HG02678 (cell line): Measurements from ENCODE around the gene L3MBTL4.

Experiments
- ATAC-seq: cut with Tn5 transposase; IDR thresholded peaks from one replicate; pipeline ENCODE4 v1.9.1; 2021; ENCODE audit warnings: mild to moderate bottlenecking, moderate library complexity; ENCODE audit not compliant: unreplicated experiment

The L3MBTL4 gene

GRCh38 chr18:6009756-6010155 is 405.0 kb downstream of the L3MBTL4 start:
- ATAC-seq = no peak

DNA sequence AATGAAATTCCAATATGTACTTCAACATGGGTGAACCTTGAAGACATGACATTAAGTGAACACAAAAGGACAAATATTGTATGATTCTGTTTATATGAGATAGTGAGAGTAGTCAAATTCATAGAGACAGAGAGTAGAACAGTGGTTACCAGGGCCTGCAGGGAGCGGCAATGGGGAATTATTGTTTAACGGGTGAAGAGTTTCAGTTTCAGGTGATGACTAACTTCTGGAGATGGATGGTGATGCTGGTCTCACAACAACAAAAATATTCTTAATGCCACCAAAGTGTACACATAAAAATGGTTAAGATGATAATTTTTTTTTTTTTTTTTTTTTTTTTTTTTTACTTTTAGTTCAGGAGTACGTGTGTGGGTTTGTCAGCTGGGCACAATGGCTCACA is 410.0 kb downstream of the L3MBTL4 start:
- peak; percentile 99 for ATAC-seq

- ATAC-seq = peak; percentile 70
Measured at GRCh38 chr18:6004119-6004518, 410.6 kb downstream of the L3MBTL4 start.

DNA sequence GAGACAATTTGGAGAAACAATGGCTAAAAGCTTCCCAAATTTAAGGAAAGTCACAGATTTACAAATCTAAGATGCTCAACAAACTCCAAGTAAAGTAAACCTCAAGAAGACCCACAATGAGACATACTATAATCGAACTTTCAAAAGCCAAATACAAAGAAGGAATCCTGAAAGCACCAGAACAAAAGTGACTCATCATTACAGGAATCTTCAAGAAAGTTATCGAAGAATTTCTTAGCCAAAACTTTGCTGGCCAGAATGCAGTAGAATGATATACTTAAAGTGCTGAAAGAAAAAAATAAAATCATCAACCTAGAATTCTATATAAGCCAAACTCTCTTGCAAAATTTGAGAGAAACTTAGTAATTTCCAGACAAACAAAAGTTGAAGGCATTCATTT is 412.8 kb downstream of the L3MBTL4 start:
- no peak for ATAC-seq

- peak; percentile 95 for ATAC-seq
Measured at GRCh38 chr18:5998907-5999306, 415.8 kb downstream of the L3MBTL4 start.

GRCh38 chr18:5998166-5998881 is 416.4 kb downstream of the L3MBTL4 start:
- peak; percentile 30 for ATAC-seq

- no peak for ATAC-seq
Measured at GRCh38 chr18:5997361-5997760, 417.4 kb downstream of the L3MBTL4 start.

DNA sequence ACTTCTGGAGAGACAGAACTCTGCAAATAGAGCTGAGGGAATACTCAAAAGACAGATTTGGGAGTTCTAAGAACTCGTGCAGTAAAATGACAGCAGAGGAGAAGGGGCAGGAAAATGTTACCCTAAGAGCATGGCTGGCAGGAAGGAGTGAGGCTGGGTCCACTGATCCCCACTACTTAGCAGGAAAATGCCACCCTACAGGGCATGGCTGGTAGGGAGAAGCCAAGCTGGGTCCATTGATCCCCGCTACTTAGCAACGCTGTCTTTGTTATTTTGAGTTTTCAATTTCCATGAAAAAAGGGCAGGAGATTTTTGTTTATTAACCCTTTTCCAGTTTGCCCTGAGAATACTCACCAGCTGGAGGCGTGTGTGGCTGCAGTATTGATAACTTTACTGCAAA is 419.1 kb downstream of the L3MBTL4 start:
- no peak for ATAC-seq

DNA sequence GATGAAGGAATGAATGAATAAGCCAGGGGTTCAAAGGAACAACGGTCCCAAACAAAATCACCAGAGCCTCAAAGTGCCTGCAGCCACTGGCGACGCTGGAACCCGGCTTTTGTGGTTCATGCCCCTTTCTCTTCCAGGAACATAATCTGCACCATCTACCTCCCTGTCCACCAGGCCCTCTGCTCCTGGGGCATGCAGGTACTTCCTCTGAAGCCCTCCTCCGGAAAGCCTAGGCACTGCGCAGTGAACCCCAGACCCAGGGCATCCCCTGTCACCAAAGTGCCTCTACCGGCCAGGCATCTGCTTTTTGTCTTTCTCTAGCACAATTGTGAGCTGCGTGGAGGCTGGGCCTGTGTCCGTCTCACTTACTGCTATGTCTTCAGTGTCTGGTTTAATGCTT is 420.8 kb downstream of the L3MBTL4 start:
- no peak for ATAC-seq

GRCh38 chr18:5992381-5992780 is 422.3 kb downstream of the L3MBTL4 start:
- ATAC-seq = no peak

GRCh38 chr18:5987249-5987648 is 427.5 kb downstream of the L3MBTL4 start:
- no peak for ATAC-seq

DNA sequence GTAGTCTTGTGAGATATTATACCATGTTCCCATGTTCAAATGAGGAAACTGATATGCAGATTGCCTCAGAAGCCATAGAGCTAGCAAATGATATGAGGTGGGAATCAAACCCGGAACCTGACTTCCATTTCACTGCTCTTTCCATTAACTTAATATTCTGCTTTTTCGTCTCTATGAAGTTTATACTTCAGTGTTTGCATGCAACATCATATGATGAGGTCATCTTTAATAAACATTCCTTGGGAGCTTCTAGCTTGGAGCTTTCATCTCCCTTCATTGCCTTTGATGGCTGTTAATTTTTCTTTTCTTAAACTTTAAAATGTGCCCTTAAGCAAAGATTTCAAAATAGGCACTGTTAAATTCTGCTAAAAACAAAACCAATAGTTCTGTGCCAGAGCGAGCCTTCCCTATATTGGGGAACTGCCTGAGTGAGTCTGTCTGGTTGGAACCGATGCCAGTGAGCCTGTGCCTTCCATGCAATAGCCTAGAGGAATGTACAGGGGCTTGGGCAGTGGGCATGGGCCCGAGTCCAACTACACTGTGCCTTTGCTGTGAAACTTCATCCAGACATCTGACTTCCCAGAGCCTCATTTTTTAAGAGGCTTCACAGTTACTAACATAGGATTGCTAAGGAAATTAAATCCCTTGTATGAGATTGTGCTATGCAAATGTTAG is 428.3 kb downstream of the L3MBTL4 start:
- ATAC-seq = no peak

DNA sequence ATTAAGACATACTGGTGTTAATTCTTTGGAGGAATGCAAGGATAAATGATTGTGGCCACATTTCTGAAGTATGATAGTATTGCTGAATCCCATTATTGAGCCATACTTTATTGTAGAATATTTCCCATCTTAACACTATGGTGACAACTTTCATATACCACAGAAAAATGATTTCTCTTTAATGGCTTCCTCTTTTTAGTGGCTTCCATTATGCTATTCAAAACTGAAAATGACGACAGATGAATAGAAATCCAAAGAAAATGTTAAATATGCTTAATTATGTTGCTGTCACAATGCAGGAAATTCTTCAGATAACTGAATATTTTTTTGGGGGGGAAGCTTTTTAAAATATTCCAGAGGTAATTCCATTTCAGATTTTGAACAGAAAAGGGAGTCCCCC is 430.5 kb downstream of the L3MBTL4 start:
- ATAC-seq = no peak

DNA sequence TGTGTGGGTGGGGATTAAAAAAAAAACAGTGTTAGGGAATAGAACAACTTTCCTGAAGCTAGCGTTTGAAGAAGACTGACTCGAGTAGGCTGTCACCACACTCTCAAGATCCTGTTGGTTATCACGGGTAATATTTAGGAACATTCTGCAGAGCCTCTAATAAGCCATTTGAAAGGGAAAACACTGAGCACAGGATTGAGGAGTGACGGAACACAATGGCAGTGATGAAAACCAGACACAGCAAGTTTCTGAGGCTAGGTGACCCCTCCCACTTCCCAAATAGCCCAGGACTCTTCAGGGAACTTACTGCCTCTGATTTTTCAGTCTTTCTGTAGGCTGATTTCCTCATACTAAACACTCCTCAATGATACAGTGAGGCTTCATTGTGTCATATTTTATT is 431.2 kb downstream of the L3MBTL4 start:
- no peak for ATAC-seq

- ATAC-seq = no peak
Measured at GRCh38 chr18:5982332-5982731, 432.4 kb downstream of the L3MBTL4 start.

- ATAC-seq = no peak
Measured at GRCh38 chr18:5980721-5981120, 434.0 kb downstream of the L3MBTL4 start.

DNA sequence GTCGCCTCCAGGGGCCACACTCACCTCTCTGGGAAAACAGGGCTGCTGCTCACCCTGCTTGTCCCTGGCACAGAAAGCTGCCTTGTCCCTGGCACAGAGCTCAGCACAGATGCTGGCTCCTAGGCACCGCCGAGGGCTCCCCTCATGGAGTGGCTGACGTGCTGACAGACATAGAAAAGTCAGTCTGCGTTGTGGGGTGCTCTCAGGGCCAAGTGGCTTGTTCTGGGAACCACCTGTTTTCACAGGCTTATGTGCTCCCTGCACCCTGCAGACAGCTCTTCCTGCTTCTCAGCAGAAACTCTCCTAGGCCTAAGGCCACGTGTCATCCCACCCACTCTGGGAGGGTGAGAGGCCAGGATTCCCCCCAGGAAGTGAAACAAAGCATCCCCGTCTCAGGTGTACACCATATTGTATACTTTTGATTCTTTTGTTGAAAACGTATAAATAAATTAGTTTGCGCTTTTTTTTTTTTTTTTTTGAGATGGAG is 434.7 kb downstream of the L3MBTL4 start:
- ATAC-seq = peak; percentile 68

DNA sequence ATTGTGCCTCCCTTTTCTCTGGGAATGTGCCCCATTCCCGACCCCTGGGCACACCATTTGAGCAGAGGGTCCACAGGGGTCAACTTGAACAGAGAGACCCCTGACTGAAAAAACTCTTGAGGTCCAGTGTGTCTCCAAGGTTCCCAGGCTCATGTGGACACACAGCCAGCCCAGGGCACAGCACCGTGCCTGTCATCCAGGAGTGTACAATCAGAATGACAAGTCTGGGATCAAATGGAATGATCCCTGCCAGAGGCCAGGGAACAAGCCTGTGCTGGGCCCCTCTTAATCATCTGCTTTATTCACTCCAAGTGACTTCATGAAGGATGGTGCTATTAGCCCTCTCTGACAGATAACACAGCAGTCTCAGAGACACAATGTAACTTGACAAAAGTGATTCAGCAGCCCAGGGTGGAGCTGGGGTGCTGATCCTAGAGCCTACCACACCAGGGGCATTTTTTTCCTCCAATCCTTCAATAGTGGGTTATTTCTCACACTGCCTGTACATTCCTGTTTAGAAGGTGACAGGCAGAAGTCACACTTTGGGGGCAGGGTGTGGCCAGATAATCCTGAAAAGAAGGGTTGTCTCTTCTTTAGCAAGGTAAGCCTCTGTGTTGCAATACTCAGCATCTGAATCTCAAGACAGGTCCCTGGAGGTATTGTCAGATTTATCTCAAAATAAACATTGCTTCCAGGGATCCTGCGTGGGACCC is 435.4 kb downstream of the L3MBTL4 start:
- ATAC-seq = no peak

DNA sequence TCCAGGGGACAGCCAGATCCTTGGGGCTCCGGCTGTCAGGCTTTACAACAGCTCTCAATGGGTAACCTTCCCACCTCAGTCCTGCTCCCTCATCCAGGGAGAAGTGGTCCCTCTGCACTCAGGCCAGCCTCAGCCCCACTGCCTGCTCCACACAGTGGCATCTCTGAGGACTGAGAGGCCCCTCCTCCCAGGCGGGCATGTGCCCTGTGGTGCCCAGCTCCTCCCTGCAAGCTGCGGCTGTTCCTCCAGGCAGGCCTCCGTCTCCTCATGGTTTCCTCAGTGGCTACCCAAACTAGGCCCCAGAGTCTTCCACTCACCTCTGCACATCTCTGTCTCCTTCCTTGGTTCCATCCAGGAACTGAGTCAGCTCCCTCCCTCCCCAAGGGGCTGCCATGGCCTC is 437.7 kb downstream of the L3MBTL4 start:
- no peak for ATAC-seq

DNA sequence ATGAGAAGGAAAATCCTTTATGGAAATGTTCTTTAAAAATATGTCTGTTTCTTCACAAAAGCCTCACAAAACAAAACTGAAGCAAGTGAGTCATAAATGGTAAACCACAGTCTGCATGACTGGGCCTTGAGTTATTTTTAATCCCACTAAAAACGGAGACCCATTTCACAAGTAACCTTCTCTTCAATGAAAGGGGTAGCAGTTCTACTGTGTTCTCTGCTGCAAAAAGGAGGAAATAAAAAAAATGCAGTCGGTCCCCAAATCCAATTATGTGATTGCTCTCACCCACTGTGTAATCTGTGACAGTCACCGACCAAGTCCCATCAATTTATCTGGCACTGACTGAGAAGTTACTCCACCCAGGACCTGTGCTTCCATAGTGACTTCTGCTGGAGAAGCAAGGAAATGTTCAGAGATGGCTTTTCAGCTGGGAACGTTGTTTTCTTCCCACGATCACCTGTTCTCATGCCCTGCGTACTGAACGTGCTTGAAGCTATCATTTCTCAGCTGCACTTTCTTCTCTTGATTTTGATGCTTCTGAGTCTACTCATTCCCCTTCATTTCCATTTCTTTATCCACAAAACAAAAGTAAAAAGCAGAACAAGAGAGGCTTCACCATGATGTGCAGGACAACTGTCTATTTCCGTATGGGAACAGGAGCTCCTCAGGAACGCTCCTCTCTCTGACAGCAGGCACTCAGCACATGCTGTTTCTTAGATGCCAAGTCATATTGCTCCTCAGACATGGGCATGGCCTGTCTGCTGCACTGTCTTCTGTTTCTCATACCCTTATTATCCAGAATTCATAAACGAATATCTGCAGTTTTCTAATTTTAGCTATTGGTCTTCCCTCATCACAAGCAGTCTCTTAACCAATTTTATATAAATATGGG is 439.4 kb downstream of the L3MBTL4 start:
- peak; percentile 72 for ATAC-seq

- ATAC-seq = peak; percentile 11
Measured at GRCh38 chr18:5974696-5975095, 440.0 kb downstream of the L3MBTL4 start.
